Ovary (tissue), 3 donors: Measurements from ENCODE around the gene RGS7.

Experiments used
- EP300 ChIP-seq: sonication (generic); formaldehyde crosslinking; IDR thresholded peaks from one replicate; pipeline ENCODE4 v1.6.1; 2017; ENCODE audit warnings: antibody characterized with exemption
- POLR2A ChIP-seq: fragments of 450-650 bp; IDR thresholded peaks from one replicate; pipeline ENCODE4 v1.6.1; 2017; ENCODE audit warnings: antibody characterized with exemption, mild to moderate bottlenecking, moderate library complexity
- TF ChIP-seq, protein P1 (sequence below), 3 donors: fragments of 450-650 bp in 2 of 3; fragments of 200-600 bp in 1 of 3; IDR thresholded peaks; one replicate each; pipeline versions ENCODE4 v1.5.1 to v1.8.0; 2016 to 2022; ENCODE audit warnings: antibody characterized with exemption in 3 of 3, mild to moderate bottlenecking in 1 of 3
- donor health status: DM: no; HTN: no; CAD: no.

DNA sequence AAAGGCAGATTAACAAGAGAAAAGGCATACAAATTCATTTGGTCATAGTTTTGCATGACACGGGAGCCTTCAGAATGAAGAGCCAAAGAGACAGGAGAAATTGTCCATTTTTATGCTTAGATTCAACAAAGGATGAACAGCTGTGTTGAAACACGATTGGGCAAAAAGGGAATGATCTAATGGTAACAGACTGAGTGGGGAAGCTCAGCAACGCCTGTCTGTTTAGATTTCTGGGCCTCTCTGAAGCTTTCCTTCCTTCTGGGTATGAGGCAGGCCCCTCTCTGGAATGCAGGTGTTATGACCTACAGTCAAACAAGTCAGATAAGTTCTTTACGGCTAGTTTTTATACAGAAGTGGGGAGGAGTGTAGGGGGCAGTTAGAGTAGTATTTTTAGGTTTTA is 154.6 kb downstream of the RGS7 start:
- TF ChIP-seq, protein P1, sequence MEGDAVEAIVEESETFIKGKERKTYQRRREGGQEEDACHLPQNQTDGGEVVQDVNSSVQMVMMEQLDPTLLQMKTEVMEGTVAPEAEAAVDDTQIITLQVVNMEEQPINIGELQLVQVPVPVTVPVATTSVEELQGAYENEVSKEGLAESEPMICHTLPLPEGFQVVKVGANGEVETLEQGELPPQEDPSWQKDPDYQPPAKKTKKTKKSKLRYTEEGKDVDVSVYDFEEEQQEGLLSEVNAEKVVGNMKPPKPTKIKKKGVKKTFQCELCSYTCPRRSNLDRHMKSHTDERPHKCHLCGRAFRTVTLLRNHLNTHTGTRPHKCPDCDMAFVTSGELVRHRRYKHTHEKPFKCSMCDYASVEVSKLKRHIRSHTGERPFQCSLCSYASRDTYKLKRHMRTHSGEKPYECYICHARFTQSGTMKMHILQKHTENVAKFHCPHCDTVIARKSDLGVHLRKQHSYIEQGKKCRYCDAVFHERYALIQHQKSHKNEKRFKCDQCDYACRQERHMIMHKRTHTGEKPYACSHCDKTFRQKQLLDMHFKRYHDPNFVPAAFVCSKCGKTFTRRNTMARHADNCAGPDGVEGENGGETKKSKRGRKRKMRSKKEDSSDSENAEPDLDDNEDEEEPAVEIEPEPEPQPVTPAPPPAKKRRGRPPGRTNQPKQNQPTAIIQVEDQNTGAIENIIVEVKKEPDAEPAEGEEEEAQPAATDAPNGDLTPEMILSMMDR (IDR thresholded peaks at IDR 0.05): no peak
- TF ChIP-seq POLR2A: no peak
- no peak for TF ChIP-seq EP300
